Measurements from ENCODE around the gene ZNF792.
"Not testable (repeated sequence)": the region's sequence is repeated elsewhere in the genome, so short reads cannot be mapped to it uniquely, and the experiment has no call there.

The ZNF792 gene

DNA sequence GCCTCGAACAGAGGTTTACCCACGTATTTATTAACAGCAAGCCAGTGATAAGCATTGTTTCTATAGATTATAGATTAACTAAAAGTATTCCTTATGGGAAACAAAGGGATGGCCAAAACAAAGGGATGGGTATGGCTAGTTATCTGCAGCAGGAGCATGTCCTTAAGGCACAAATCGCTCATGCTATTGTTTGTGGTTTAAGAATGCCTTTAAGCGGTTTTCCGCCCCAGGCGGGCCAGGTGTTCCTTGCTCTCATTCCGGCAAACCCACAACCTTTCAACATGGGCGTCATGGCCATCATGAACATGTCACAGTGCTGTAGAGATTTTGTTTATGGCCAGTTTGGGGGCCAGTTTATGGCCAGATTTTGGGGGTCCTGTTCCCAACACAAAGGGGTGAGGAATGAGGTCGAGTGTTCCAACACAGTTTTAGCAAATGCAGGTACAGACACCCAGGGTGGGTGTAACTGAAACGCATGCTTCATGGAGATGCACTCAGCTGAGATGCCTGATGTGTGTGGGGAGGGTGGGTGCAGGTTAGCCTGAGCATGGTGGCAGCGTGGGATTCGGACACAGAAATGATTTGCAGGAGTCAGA is 6.3 kb upstream of the ZNF792 start:
- not testable (repeated sequence) for DNase-seq

DNA sequence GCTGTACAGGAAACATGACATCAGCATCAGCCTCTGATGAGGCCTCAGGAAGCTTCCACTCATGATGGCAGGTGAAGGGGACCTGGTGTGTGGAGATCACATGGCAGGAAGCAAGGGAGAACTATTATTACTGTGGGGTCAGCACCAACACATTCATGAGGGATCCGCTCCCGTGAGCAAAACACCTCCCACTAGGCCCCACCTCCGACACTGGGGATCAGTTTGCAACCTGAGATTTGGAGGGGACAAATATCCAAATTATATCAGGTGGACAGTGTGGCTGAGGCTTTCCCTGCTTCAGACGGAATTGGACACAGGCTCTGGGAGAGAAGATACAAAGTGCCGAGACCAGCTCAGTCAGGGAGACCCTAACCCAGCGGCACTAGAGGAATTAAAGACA is 5.7 kb upstream of the ZNF792 start:
- DNase-seq: no peak

DNA sequence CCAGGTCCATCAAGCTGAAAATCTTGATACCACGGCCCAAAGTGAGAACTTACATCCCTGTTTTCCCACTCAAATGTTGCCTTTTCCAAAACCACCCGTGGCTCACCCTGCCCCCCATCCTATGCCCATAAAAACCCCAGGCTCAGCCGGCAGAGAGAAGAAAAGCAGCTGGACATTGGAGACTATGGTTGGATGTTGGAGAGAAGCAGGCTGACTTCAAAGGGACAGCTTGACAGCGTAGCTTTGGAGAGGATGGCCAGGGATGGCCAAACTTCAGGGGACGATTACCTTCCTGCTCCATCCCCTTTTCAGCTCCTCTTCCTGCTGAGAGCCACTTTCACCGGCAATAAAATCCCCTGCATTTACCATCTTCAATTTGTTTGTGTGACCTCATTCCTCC is 3.5 kb upstream of the ZNF792 start:
- DNase-seq: no peak

DNA sequence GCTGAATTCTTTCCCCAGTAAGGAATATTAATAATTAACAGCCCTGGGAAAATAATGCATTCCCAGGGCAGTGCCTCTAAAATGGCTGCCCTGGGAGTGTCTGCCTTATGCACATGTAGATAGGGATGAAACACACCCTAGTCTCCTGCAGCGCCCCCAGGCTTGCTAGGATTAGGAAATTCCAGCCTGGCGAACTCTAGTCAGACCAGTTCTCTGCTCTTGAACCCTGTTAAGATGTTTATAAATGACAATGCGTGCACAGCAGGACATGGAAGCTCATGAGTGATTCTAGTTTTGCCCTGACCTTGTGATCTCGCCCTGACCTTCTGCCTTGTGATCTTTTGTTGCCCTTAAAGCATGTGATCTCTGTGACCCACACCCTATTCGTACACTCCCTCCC is 1.5 kb upstream of the ZNF792 start:
- not testable (repeated sequence) for DNase-seq

DNA sequence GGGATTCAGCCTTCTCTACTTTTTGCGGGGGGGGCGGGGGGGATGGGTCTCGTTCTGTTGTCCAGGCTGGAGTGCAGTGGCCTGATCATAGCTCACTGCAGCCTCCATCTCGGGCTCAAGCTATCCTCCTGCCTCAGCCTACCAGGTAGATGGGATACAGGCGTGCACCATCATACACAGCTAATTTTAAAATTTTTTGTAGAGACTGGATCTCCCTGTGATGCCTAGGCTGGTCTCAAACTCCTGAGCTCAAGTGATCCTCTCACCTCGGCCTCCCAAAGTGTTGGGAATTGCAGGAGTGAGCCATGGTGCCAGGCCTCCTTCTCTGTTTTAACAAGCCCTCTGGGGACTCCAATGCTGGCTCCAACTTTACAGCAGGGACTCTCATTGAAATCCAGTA is 569 bp upstream of the ZNF792 start:
- DNase-seq: no peak

DNA sequence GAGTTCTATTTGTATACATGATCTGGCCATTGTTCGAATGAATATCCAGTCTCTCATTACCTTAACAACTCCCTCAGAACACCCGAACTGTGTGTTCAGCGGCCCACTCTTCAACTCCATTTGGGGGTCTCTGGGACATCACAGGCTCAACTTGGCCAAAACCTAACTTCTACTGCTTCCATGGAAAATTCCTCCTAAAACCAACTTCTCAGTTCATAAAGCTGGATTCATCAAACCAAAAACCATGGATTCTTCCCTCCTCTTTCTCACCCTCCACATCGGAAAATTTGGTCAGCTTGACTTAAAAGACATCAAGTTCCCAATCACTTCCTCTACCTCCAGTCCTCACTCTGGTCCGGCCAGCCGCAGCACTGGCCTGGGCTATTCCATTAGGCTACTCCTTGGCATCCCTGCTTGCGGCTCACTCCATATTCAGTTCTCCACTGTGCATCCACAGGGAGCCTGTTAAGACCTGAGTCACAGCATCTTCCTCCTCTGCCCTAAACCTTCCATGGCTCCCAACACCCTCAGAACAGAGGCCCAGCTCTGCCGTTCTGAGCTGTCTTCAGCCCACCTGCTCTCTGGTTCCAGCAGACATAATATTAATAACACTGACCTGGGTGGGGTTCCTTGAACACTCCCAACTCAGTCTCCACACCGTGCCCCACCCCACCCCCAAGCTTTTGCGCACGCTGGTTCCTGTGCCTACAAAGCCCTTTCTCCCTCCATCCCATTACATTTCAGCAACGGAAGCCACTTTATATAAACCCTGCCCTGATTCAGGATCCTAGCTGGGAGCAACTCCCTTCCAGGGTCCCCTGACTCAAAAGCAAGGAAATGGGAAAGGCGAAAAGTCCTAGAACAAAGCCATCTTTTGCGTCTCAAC is 1.1 kb downstream of the ZNF792 start:
- DNase-seq: no peak

DNA sequence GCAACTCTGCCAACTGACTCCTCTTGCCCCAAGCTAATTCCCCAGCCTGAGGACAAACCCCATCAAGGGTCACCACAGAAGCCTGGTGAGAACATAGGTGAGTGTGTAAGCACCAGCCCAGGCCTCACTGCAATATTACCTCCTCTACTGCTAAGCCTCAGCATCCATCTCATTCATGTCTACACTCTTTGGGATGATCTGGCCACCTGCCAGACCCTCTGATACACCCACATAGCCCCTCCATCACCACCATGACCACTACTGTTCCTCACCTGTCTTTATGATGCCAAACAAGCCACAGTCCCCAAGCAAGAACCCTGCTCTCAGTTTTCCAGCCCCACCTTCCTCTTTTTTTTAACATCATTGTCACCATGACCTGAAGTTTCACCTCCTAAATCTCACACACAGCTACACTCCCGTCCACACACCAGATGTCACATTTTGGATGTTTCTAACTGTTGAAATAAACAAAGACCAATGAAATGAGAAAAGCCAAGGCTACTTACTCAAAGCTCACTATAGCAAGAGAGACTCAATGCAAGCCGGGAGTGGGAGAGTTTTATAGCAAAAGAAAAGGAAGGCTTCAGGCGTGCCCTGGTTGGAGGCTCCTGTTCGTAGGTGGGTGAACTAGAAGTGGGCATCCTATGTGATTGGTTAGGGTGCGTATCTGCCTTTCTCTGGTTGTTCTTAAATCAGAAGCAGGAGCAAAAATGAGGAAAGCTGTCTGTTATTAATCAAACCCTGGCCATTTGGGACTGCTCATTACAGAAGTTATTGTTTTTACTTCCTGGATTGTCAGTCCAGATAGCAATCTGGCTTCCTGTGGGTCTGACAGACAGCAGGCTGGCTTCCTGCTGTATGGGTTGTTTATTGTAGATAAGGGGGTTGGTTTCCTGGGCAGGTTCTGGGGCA is 2.0 kb downstream of the ZNF792 start:
- no peak for DNase-seq

DNA sequence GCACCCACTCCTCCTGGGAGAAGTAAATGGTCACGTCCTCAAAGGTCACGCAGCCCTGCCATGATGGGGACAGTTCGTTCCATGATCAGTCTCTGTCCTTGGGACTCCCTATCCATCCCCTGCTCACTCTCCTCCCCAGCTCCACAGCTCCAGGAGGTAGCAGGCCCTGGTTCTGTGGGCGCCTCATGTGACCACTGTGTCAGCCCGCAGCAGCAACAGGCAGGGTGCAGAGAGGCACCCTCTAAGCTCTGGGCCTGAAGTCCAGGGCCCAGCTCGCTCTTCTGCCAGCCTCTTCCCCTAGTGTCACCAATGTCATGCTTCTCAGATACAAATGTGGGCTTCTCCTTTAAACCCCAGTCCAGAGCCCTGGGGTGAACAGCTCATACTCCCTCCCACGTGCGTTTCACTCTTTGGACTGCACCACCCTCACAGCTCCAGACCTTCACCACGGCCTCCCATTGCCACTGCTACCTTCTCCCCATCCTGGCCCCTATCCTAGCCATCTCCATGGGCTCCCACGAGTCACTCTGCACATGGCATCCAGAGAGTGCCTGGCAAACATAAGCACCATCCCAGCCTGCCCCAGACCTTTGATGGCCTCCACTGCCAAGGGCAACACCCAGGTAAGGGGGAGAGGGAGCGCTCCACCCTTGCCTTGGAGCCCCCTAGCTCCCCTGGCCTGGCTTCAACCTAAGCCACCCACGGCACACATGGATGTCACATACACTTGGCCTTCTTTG is 2.9 kb downstream of the ZNF792 start:
- DNase-seq: no peak

DNA sequence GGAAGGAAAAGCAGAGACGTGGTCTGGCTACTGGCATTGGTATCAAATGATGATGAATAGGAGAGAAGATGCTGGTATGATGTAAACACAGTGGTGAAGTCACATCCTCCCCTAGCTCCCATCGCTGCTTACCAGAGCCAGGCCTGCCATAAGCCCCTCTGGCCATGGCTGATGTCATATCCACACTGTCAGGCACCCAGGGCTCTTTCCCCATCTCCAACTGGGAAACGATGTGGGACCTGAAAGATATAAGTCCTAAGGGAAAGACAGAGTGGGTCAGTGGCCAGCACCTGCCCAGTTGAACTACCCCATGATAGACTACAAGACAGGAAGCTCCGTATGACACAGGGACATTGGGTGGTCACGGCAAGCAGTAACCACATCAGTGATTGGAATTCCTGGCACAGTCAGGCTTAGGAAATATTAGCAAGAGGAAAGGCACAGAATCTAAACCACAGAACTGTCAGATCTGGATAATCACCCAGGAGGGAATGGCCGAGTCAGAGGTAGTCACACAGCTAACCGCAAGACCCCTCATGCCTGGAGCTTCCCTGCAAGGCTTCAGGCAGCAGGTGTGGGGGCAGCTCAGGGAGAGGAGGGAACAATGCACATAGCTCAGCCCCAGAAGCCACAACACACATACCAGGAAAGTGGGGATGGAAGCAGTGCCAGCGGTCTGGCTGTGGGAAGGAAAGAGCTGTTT is 3.8 kb downstream of the ZNF792 start:
- DNase-seq: peak; percentile 74

DNA sequence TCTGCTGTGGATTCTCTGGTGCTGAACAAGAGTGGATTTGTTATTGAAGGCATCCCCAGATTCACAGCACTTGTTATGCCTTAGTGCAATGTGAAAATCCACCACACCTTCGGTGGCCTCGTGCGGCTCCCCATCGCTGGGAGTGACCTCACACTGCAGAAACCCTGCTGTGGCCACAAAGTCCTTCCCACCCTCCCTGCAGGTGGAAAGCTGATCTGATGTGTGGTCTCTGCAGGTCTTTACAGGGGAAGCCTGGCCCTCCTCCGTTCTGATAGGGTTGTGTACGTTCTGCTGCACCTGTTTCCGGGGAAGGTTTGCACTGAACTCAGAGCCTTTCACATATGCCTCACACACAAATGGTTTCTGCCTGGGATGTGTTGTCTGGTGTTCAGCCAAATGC is 5.0 kb downstream of the ZNF792 start:
- DNase-seq: no peak

DNA sequence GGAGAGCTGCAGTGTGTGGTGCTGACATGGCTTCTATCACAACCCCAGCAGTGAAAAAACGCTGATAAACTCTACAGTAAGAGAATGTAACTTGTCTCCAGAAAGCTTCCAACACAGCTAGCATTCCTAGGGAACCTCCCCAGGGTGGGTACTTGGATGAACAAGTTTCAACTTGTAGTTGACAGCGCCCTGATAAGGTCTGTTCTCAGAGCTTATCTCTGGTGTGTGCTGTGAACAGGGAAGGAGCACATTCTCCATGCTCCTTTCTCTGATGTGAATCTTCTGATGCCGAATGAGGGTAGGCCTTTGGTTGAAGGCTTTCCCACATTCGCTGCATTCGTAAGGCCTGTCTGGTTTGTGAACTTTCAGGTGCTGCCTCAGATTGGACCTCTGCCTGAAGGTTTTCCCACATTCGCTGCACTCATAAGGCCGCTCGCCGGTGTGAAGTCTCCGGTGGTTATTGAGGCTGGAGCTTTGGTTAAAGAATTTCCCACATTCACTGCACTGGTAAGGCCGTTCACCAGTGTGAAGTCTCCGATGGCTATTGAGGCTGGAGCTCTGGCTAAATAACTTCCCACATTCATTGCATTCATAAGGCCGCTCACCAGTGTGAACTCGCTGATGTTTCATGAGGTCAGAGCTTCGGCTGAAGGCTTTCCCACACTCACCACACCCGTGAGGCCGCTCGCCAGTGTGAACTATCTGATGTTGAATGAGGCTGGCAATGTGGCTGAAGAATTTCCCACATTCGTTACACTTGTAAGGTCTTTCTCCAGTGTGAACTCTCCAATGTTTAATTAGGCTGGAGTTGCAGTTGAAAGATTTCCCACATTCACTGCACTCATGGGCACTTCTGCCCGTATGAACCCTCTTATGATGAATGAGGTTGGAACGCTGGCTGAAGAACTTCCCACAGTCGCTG is 5.9 kb downstream of the ZNF792 start:
- DNase-seq: no peak

DNA sequence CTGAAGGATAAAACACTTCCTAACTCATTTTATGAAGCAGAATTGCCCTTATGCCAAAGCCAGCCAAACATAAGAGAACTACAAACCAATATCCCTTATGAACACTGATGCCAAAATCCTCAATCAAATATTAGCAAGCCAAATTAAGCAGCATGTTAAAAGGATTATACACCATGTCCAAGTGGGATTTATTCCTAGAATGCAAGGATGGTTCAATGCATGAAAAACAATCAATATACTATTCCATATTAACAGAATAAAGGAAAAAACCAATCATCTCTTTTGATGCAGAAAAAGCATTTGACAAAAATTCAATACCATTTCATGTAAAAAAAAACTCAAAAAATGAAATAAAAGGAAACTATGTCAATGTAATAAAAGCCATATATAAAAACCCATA is 10.9 kb downstream of the ZNF792 start:
- no peak for DNase-seq

DNA sequence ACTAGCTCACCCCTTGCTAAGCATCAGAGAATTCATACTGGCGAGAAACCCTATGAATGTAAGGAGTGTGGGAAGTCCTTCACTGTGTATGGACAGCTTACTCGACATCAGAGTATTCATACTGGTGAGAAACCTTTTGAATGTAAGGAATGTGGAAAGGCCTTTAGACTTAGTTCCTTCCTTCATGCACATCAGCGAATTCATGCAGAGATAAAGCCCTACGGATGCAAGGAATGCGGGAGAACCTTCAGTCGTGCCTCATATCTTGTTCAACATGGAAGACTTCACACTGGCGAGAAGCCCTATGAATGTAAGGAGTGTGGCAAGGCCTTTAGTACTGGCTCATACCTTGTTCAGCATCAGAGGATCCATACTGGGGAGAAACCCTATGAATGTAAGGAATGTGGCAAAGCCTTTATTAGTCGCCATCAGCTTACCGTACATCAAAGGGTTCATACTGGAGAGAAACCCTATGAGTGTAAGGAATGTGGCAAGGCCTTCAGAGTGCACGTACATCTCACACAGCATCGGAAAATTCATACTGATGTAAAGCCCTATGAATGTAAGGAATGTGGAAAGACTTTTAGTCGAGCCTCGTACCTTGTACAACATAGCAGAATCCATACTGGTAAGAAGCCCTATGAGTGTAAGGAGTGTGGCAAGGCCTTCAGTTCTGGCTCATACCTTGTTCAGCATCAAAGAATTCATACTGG is 20.0 kb downstream of the ZNF792 start:
- no peak for DNase-seq

DNA sequence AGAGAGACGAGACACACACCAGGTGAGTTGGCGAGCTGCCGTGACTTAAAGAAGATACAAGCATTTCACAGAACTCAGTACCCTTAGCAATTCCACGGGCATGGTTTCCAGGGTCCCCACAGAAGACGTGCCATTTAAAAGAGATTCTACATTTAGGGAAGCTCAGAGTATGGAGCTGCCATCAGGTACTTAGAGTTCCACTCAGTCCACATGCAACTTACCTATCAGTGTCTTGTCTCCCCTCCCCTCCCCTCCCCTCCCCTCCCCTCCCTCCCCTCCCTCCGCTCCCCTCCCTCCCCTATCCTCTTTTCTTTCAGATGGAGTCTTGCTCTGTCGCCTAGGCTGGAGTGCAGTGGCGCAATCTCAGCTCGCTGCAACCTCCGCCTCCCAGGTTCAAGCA is 25.1 kb downstream of the ZNF792 start:
- no peak for DNase-seq

DNA sequence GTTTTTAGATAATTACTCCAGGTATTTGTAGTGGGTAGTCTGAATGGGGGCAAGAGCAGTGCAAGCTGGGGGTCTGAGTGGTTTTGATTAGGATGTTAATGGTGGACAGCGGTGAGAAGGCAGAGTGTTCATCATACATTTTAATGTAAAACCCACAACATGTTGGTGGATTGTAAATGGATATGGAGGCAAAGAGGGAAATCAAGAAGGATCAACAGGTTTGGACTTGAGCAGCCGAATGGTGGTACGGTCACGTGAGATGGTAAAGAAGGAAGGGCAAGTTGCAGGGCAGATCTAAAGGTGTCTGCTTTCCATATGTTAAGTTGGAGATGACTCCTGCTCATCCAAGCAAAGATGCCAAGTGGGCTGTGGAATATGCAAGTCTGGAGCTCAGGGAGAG is 27.8 kb downstream of the ZNF792 start:
- DNase-seq: no peak

DNA sequence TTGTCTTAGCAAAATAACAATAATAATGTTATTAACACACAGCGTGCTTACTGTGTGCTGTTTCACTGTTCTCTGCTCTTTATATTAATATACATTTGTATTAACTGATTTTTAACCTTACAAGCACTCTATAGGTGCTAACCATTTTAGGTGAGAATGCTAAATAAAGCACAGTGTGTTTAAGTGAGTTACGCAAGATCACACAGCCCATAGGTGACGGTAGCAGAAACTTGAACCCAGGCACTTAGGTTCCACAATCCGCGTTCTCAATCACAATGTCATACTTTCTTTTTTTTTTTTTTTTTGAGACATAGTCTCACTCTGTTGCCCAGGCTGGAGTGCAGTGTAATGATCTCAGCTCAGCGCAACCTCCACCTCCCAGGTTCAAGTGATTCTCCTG is 31.5 kb downstream of the ZNF792 start:
- no peak for DNase-seq

DNA sequence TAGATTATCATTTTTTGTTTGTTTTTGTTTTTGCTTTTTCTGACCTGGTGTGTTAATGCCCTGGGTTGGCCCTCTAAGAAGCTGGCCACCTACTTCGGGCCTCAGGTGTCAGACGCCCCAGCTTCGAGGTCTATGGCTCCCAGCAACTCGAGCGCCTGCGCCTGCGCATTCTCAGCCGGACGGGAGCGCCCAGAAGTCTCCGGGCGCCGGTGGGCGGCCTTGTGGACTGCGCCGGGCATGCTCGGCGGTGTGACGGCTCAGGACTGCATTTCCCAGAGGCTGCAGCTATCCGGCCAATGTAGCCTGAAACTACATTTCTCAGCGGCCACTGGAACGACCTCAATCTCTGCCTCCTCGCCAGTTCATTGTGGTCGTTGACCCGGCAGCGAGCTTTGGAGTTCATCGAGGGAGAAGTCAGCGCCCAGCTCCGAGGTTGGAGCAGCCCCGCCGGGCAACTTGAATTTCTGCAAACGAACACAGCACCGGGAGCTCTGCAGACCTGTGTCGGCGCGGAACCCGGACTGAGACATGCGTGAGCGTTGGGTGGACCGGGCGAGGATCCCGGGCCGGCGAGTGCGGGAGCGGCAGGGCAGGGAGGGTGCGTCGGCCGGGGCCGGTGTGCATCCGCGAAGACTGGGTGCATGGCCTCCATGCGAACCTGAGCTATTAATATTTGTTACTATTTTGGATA is 37.2 kb downstream of the ZNF792 start, which contains the start of gene ZNF30:
Gene ZNF30, plus strand, starts transcription at position 219 of the 691 bp plus-strand sequence. CDS start 3,045 bp downstream, outside the sequence.
- DNase-seq: peak; percentile 89

DNA sequence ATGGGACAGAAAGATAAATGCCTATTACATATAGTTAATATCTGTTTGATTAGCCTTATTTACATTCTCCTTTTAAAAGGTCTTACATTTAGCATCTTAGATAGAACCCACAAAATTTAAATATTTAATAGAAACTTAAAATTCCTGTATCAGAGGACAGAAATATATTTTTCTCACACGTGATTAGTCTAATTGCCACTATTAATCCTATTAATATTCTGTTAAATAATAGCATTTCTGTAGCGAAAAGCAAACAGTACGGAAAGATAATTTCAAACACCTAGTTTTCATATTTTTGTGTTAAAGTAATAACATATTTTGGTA is 37.7 kb downstream of the ZNF792 start:
- DNase-seq: no peak

DNA sequence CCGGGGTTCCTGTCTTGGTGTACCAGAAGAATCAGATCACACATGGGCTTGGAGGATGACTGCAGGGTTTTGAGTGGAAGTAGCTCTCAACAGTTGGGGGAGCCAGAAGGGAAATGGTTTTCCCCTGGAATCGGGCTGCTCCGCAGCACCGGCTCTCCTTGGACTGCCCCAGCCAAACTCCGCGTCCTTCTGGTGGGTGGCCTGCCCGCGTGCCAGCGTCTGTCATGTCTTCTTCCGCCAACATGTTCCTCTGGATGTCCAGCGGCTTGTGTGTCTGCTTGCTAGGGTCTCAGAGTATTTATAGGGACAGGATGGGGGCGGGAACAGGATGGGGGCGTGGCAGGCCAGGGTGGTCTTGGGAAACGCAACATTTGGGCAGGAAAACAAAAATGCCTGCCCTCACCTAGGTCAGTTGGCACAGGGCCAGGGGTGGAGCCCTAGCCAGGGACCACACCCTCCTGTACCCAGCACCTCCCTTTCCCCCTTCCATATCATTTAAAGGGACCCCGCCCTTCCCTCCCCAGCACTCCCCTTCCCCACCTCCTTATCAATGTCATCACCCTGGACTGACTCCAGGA is 38.7 kb downstream of the ZNF792 start:
- no peak for DNase-seq

Measured in fibroblast of skin of abdomen (primary cell).